Stimulated activated CD8-positive, alpha-beta memory T cell treated with anti-CD3 and anti-CD28 coated beads, Interleukin-7, amount 100 ng/mL, for 1 hour (primary cell): ENCODE results near the gene SLC16A12.
"Not testable (repeated sequence)": the region's sequence is repeated elsewhere in the genome, so short reads cannot be mapped to it uniquely, and the experiment has no call there.

ENCODE experiments used
- DNase-seq, 2 donors: peaks; one replicate each; pipeline ENCODE4 v3.0.0-alpha.2; 2020; ENCODE audit warnings: low read depth in 2 of 2

SLC16A12 gene

GRCh38 chr10:89391226-89391576 lies 144.2 kb downstream of the SLC16A12 start:
- not testable (repeated sequence) for DNase-seq

- no peak for DNase-seq
Observed at GRCh38 chr10:89390476-89391225, 144.7 kb downstream of the SLC16A12 start.

GRCh38 chr10:89389254-89389653 lies 146.1 kb downstream of the SLC16A12 start:
- DNase-seq, result no peak

GRCh38 chr10:89388806-89389205 lies 146.6 kb downstream of the SLC16A12 start:
- DNase-seq, result no peak

GRCh38 chr10:89384474-89385340 lies 150.7 kb downstream of the SLC16A12 start:
- no peak for DNase-seq

- no peak for DNase-seq
Observed at GRCh38 chr10:89382757-89383156, 152.6 kb downstream of the SLC16A12 start.
